ENCODE results near the gene NGEF. TPM values are rescaled to one million over a fixed set of nuclear protein-coding genes. Genes with fewer than 3 reads are reported as not detected.

NGEF gene
- polyA plus RNA-seq, 2 donors = 8.4 to 11.4 TPM

GRCh38 chr2:232927793-232928550 is 85.1 kb downstream of the NGEF start:
- peak overlapping the region; percentile 58 to 64 for H3K4me3 ChIP-seq (ENCODE audit: low read depth in 1 of 2, low read length in 2 of 2)
- WGBS, 2 donors = 2 to 4% methylated on average over 76 to 114 of the region's 114 CpGs
- peaks cover 0 to 2% of the 10 kb centered on the region in 2 donors for H3K9me3 ChIP-seq (ENCODE audit: control insufficient read depth in 2 of 2, insufficient read depth in 1 of 2, low read depth in 1 of 2, low read length in 1 of 2)
- peaks cover 0 to 3% of the 10 kb centered on the region in 2 donors for H3K27me3 ChIP-seq (ENCODE audit: control insufficient read depth in 1 of 2, insufficient read depth in 2 of 2, low read length in 2 of 2)
- H3K4me1 ChIP-seq (ENCODE audit: control insufficient read depth in 2 of 2, insufficient read depth in 2 of 2, low read length in 1 of 2) = peaks cover 4 to 20% of the 10 kb centered on the region in 2 donors
- peak overlapping the region in 1 of 2 donors; percentile 37 for H3K27ac ChIP-seq (ENCODE audit: low read depth in 2 of 2, low read length in 1 of 2)
- H3K36me3 ChIP-seq (ENCODE audit: control insufficient read depth in 2 of 2, insufficient read depth in 2 of 2, low read length in 1 of 2) = no peaks in the 10 kb centered on the region

- Histone ChIP-seq H3K27ac (ENCODE audit: low read depth in 2 of 2, low read length in 1 of 2) (peak overlapping the region in 1 of 2 donors; percentile 37), H3K4me3 (ENCODE audit: low read depth in 1 of 2, low read length in 2 of 2) (peak overlapping the region; percentile 58 to 64), H3K36me3 (ENCODE audit: control insufficient read depth in 2 of 2, insufficient read depth in 2 of 2, low read length in 1 of 2) (no peaks in the 10 kb centered on the region), H3K4me1 (ENCODE audit: control insufficient read depth in 2 of 2, insufficient read depth in 2 of 2, low read length in 1 of 2) (peaks cover 4 to 20% of the 10 kb centered on the region in 2 donors), H3K9me3 (ENCODE audit: control insufficient read depth in 2 of 2, insufficient read depth in 1 of 2, low read depth in 1 of 2, low read length in 1 of 2) (peaks cover 0 to 2% of the 10 kb centered on the region in 2 donors), H3K27me3 (ENCODE audit: control insufficient read depth in 1 of 2, insufficient read depth in 2 of 2, low read length in 2 of 2) (peaks cover 0 to 3% of the 10 kb centered on the region in 2 donors)
- 2 to 3% methylated on average over 57 to 76 of the region's 76 CpGs for WGBS, 2 donors
Observed at GRCh38 chr2:232927032-232927792, 85.8 kb downstream of the NGEF start.

GRCh38 chr2:232926431-232926939 is 86.6 kb downstream of the NGEF start:
- Histone ChIP-seq H3K4me1 (ENCODE audit: control insufficient read depth in 2 of 2, insufficient read depth in 2 of 2, low read length in 1 of 2) (peaks cover 4 to 20% of the 10 kb centered on the region in 2 donors), H3K36me3 (ENCODE audit: control insufficient read depth in 2 of 2, insufficient read depth in 2 of 2, low read length in 1 of 2) (no peaks in the 10 kb centered on the region), H3K27ac (ENCODE audit: low read depth in 2 of 2, low read length in 1 of 2) (no peak overlapping the region), H3K4me3 (ENCODE audit: low read depth in 1 of 2, low read length in 2 of 2) (peak overlapping the region; percentile 58 to 64), H3K27me3 (ENCODE audit: control insufficient read depth in 1 of 2, insufficient read depth in 2 of 2, low read length in 2 of 2) (peaks cover 0 to 3% of the 10 kb centered on the region in 2 donors), H3K9me3 (ENCODE audit: control insufficient read depth in 2 of 2, insufficient read depth in 1 of 2, low read depth in 1 of 2, low read length in 1 of 2) (peaks cover 0 to 2% of the 10 kb centered on the region in 2 donors)
- 41 to 48% methylated on average over 13 of the region's 13 CpGs for WGBS, 2 donors

GRCh38 chr2:232925821-232926156 is 87.3 kb downstream of the NGEF start:
- Histone ChIP-seq H3K36me3 (ENCODE audit: control insufficient read depth in 2 of 2, insufficient read depth in 2 of 2, low read length in 1 of 2) (no peaks in the 10 kb centered on the region), H3K27me3 (ENCODE audit: control insufficient read depth in 1 of 2, insufficient read depth in 2 of 2, low read length in 2 of 2) (peaks cover 0 to 3% of the 10 kb centered on the region in 2 donors), H3K27ac (ENCODE audit: low read depth in 2 of 2, low read length in 1 of 2) (peak overlapping the region; percentile 52 to 70), H3K4me1 (ENCODE audit: control insufficient read depth in 2 of 2, insufficient read depth in 2 of 2, low read length in 1 of 2) (peaks cover 4 to 20% of the 10 kb centered on the region in 2 donors), H3K9me3 (ENCODE audit: control insufficient read depth in 2 of 2, insufficient read depth in 1 of 2, low read depth in 1 of 2, low read length in 1 of 2) (peaks cover 0 to 2% of the 10 kb centered on the region in 2 donors), H3K4me3 (ENCODE audit: low read depth in 1 of 2, low read length in 2 of 2) (no peak overlapping the region)
- WGBS, 2 donors = 47 to 48% methylated on average over 11 of the region's 11 CpGs

GRCh38 chr2:232925153-232925820 is 87.8 kb downstream of the NGEF start:
- H3K9me3 ChIP-seq (ENCODE audit: control insufficient read depth in 2 of 2, insufficient read depth in 1 of 2, low read depth in 1 of 2, low read length in 1 of 2) = peaks cover 0 to 2% of the 10 kb centered on the region in 2 donors
- H3K27me3 ChIP-seq (ENCODE audit: control insufficient read depth in 1 of 2, insufficient read depth in 2 of 2, low read length in 2 of 2) = peaks cover 0 to 3% of the 10 kb centered on the region in 2 donors
- H3K27ac ChIP-seq (ENCODE audit: low read depth in 2 of 2, low read length in 1 of 2) = peak overlapping the region; percentile 52 to 70
- 27 to 40% methylated on average over 11 of the region's 11 CpGs for WGBS, 2 donors
- no peaks in the 10 kb centered on the region for H3K36me3 ChIP-seq (ENCODE audit: control insufficient read depth in 2 of 2, insufficient read depth in 2 of 2, low read length in 1 of 2)
- no peak overlapping the region for H3K4me3 ChIP-seq (ENCODE audit: low read depth in 1 of 2, low read length in 2 of 2)
- H3K4me1 ChIP-seq (ENCODE audit: control insufficient read depth in 2 of 2, insufficient read depth in 2 of 2, low read length in 1 of 2) = peaks cover 4 to 20% of the 10 kb centered on the region in 2 donors

- Histone ChIP-seq H3K36me3 (ENCODE audit: control insufficient read depth in 2 of 2, insufficient read depth in 2 of 2, low read length in 1 of 2) (peaks cover 0 to 4% of the 10 kb centered on the region in 2 donors), H3K27me3 (ENCODE audit: control insufficient read depth in 1 of 2, insufficient read depth in 2 of 2, low read length in 2 of 2) (peaks cover 0 to 3% of the 10 kb centered on the region in 2 donors), H3K9me3 (ENCODE audit: control insufficient read depth in 2 of 2, insufficient read depth in 1 of 2, low read depth in 1 of 2, low read length in 1 of 2) (peaks cover 0 to 2% of the 10 kb centered on the region in 2 donors), H3K4me3 (ENCODE audit: low read depth in 1 of 2, low read length in 2 of 2) (no peak overlapping the region), H3K4me1 (ENCODE audit: control insufficient read depth in 2 of 2, insufficient read depth in 2 of 2, low read length in 1 of 2) (peaks cover 4 to 20% of the 10 kb centered on the region in 2 donors), H3K27ac (ENCODE audit: low read depth in 2 of 2, low read length in 1 of 2) (no peak overlapping the region)
Observed at GRCh38 chr2:232924433-232924832, 88.6 kb downstream of the NGEF start.

- no peak overlapping the region for H3K27ac ChIP-seq (ENCODE audit: low read depth in 2 of 2, low read length in 1 of 2)
- peaks cover 0 to 2% of the 10 kb centered on the region in 2 donors for H3K9me3 ChIP-seq (ENCODE audit: control insufficient read depth in 2 of 2, insufficient read depth in 1 of 2, low read depth in 1 of 2, low read length in 1 of 2)
- WGBS, 2 donors = 68 to 78% methylated on average over 3 of the region's 3 CpGs
- H3K27me3 ChIP-seq (ENCODE audit: control insufficient read depth in 1 of 2, insufficient read depth in 2 of 2, low read length in 2 of 2) = no peaks in the 10 kb centered on the region
- H3K36me3 ChIP-seq (ENCODE audit: control insufficient read depth in 2 of 2, insufficient read depth in 2 of 2, low read length in 1 of 2) = peaks cover 0 to 4% of the 10 kb centered on the region in 2 donors
- no peak overlapping the region for H3K4me3 ChIP-seq (ENCODE audit: low read depth in 1 of 2, low read length in 2 of 2)
- H3K4me1 ChIP-seq (ENCODE audit: control insufficient read depth in 2 of 2, insufficient read depth in 2 of 2, low read length in 1 of 2) = peaks cover 0 to 6% of the 10 kb centered on the region in 2 donors
Observed at GRCh38 chr2:232920760-232921159, 92.3 kb downstream of the NGEF start.

- peaks cover 0 to 4% of the 10 kb centered on the region in 2 donors for H3K36me3 ChIP-seq (ENCODE audit: control insufficient read depth in 2 of 2, insufficient read depth in 2 of 2, low read length in 1 of 2)
- WGBS, 2 donors = 73 to 76% methylated on average over 11 of the region's 11 CpGs
Observed at GRCh38 chr2:232920055-232920454, 93.0 kb downstream of the NGEF start.

GRCh38 chr2:232919141-232919540 is 93.9 kb downstream of the NGEF start:
- Histone ChIP-seq H3K4me3 (ENCODE audit: low read depth in 1 of 2, low read length in 2 of 2) (no peak overlapping the region), H3K27me3 (ENCODE audit: control insufficient read depth in 1 of 2, insufficient read depth in 2 of 2, low read length in 2 of 2) (no peaks in the 10 kb centered on the region), H3K27ac (ENCODE audit: low read depth in 2 of 2, low read length in 1 of 2) (no peak overlapping the region), H3K36me3 (ENCODE audit: control insufficient read depth in 2 of 2, insufficient read depth in 2 of 2, low read length in 1 of 2) (peaks cover 0 to 4% of the 10 kb centered on the region in 2 donors), H3K4me1 (ENCODE audit: control insufficient read depth in 2 of 2, insufficient read depth in 2 of 2, low read length in 1 of 2) (no peaks in the 10 kb centered on the region), H3K9me3 (ENCODE audit: control insufficient read depth in 2 of 2, insufficient read depth in 1 of 2, low read depth in 1 of 2, low read length in 1 of 2) (no peaks in the 10 kb centered on the region)
- WGBS, 2 donors = 96 to 99% methylated on average over 6 of the region's 6 CpGs

More at GRCh38 chr2:232920055-232920454, 93.0 kb downstream of the NGEF start:
- Histone ChIP-seq H3K4me1 (ENCODE audit: control insufficient read depth in 2 of 2, insufficient read depth in 2 of 2, low read length in 1 of 2) (peaks cover 0 to under 1% of the 10 kb centered on the region in 2 donors), H3K27ac (ENCODE audit: low read depth in 2 of 2, low read length in 1 of 2) (no peak overlapping the region), H3K4me3 (ENCODE audit: low read depth in 1 of 2, low read length in 2 of 2) (no peak overlapping the region), H3K9me3 (ENCODE audit: control insufficient read depth in 2 of 2, insufficient read depth in 1 of 2, low read depth in 1 of 2, low read length in 1 of 2) (no peaks in the 10 kb centered on the region), H3K27me3 (ENCODE audit: control insufficient read depth in 1 of 2, insufficient read depth in 2 of 2, low read length in 2 of 2) (no peaks in the 10 kb centered on the region)
